OCI-LY1 (cell line): ENCODE results near the gene ACE2.

Experiments used
- H2AFZ ChIP-seq: fragments of 200-600 bp; sonication (generic), shearing (Covaris generic); 2 replicates; pipeline ENCODE4 v1.6.0; 2014; ENCODE audit warnings: antibody characterized with exemption, mild to moderate bottlenecking, low read length
- H3F3A ChIP-seq: fragments of 200-600 bp; sonication (generic), shearing (Covaris generic); 2 replicates; pipeline ENCODE4 v1.6.0; 2014; ENCODE audit warnings: mild to moderate bottlenecking, antibody characterized with exemption, low read length, moderate library complexity; ENCODE audit not compliant: insufficient read depth
- H3K27ac ChIP-seq: fragments of 200-600 bp; sonication (generic); 2 replicates; pipeline ENCODE4 v1.5.1; 2014; ENCODE audit warnings: low read length, mixed run types, mild to moderate bottlenecking, low read depth; ENCODE audit not compliant: poor library complexity, severe bottlenecking
- H3K27me3 ChIP-seq: fragments of 200-600 bp; sonication (generic); 2 replicates; pipeline ENCODE4 v1.6.0; 2014; ENCODE audit warnings: antibody characterized with exemption, mild to moderate bottlenecking, low read length, moderate library complexity; ENCODE audit not compliant: insufficient read depth
- H3K36me3 ChIP-seq: fragments of 200-600 bp; sonication (generic); 2 replicates; pipeline ENCODE4 v1.6.1; 2014; ENCODE audit warnings: mild to moderate bottlenecking, antibody characterized with exemption, low read length, moderate library complexity, mixed read lengths; ENCODE audit not compliant: insufficient read depth
- H3K4me1 ChIP-seq: fragments of 200-600 bp; sonication (generic); 2 replicates; pipeline ENCODE4 v1.5.1; 2014; ENCODE audit warnings: mild to moderate bottlenecking, low read length, moderate library complexity; ENCODE audit not compliant: insufficient read depth, severe bottlenecking
- H3K4me2 ChIP-seq: fragments of 200-600 bp; sonication (generic), shearing (Covaris generic); 2 replicates; pipeline ENCODE4 v1.6.1; 2014; ENCODE audit warnings: low read length
- H3K4me3 ChIP-seq: fragments of 200-600 bp; sonication (generic); 2 replicates; pipeline ENCODE4 v1.5.1; 2014; ENCODE audit warnings: low read length, low read depth, mild to moderate bottlenecking, mixed read lengths; ENCODE audit not compliant: poor library complexity, severe bottlenecking
- H3K79me2 ChIP-seq: fragments of 200-600 bp; shearing (Covaris generic); 2 replicates; pipeline ENCODE4 v1.6.1; 2016; ENCODE audit warnings: mixed run types, low read length, mixed read lengths; ENCODE audit not compliant: insufficient read depth
- H3K9ac ChIP-seq: fragments of 200-600 bp; sonication (generic), shearing (Covaris generic); 2 replicates; pipeline ENCODE4 v1.6.1; 2014; ENCODE audit warnings: mild to moderate bottlenecking, low read length, mixed read lengths
- H3K9me2 ChIP-seq: fragments of 200-600 bp; sonication (generic), shearing (Covaris generic); 2 replicates; pipeline ENCODE4 v1.6.1; 2014; ENCODE audit warnings: low read depth, mild to moderate bottlenecking, low read length, mixed read lengths
- H3K9me3 ChIP-seq: fragments of 200-600 bp; shearing (Covaris generic); 2 replicates; pipeline ENCODE4 v1.6.1; 2014; ENCODE audit warnings: low read length, mixed read lengths
- H4K20me1 ChIP-seq: fragments of 200-600 bp; sonication (generic), shearing (Covaris generic); 2 replicates; pipeline ENCODE4 v1.6.0; 2016; ENCODE audit warnings: mild to moderate bottlenecking, low read length; ENCODE audit not compliant: insufficient read depth
- EZH2 ChIP-seq: fragments of 200-600 bp; sonication (generic), shearing (Covaris generic); IDR thresholded peaks from 2 replicates; pipeline ENCODE4 v1.8.0; 2017; ENCODE audit warnings: borderline replicate concordance, mixed run types, mild to moderate bottlenecking, antibody characterized with exemption, low read length, moderate library complexity, mixed read lengths
- TF ChIP-seq, protein P1 (sequence below): fragments of 200-600 bp; sonication (generic), shearing (Covaris generic); IDR thresholded peaks from 2 replicates; pipeline ENCODE4 v1.5.1; 2017; ENCODE audit warnings: mild to moderate bottlenecking, antibody characterized with exemption, low read length, moderate library complexity, mixed read lengths

The ACE2 gene

DNA sequence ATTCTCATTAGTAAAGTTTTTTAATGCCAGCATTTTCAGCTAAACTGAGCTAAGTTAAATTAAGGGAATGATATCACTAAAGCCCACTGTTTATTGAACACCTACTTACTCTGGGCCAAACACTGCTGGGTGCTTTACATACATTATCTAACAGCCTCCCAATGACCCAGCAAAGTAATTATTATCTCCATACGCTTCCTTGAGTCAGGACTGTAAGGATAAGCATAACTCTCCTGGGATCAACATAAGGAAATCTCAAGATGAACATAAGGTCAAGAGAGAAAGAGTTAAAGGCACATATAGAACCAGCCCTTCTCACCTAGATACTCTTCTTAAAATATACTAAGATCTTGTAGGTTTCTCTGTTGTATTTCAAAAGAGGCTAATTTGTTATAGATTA, 86.5 kb downstream of the ACE2 start:
- Histone ChIP-seq H3K4me3 (no peak overlapping the region), H3K4me2 (no peak overlapping the region), H4K20me1 (no peaks in the 10 kb centered on the region), H3K9ac (no peak overlapping the region), H2AFZ (no peak overlapping the region), H3K36me3 (no peaks in the 10 kb centered on the region), H3K9me3 (no peaks in the 10 kb centered on the region), H3K79me2 (no peaks in the 10 kb centered on the region), H3K9me2 (no peaks in the 10 kb centered on the region), H3F3A (no peaks in the 10 kb centered on the region), H3K27me3 (no peaks in the 10 kb centered on the region), H3K27ac (no peak overlapping the region), H3K4me1 (no peaks in the 10 kb centered on the region)
- no peak for TF ChIP-seq EZH2
- TF ChIP-seq, protein P1, sequence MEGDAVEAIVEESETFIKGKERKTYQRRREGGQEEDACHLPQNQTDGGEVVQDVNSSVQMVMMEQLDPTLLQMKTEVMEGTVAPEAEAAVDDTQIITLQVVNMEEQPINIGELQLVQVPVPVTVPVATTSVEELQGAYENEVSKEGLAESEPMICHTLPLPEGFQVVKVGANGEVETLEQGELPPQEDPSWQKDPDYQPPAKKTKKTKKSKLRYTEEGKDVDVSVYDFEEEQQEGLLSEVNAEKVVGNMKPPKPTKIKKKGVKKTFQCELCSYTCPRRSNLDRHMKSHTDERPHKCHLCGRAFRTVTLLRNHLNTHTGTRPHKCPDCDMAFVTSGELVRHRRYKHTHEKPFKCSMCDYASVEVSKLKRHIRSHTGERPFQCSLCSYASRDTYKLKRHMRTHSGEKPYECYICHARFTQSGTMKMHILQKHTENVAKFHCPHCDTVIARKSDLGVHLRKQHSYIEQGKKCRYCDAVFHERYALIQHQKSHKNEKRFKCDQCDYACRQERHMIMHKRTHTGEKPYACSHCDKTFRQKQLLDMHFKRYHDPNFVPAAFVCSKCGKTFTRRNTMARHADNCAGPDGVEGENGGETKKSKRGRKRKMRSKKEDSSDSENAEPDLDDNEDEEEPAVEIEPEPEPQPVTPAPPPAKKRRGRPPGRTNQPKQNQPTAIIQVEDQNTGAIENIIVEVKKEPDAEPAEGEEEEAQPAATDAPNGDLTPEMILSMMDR: no peak

DNA sequence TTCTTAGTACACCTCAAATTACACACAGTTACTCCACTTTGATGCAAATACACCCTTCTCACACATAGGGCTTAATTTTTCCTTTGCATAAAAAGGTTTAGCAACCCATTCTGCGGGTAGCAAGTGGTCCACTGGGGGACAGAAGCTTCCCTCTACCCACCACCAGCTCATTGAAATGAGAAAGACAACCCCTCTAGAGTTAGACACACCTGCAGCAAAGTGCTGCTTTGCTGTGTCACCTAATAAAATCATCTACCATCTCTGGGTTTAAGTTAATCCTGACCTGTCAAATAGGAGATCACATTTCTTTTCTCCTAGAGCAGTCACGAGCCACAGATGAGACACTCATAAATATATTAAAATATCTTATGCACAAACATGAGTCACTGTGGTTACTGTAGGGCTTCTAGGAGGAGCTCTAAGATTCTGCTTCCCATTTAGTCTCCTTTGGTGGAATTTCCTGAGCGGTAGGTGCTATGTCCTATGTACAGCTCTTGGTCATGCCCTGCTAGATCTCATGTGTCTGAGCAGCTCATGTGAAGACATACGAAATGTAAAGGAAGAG, 88.3 kb downstream of the ACE2 start:
- no peaks in the 10 kb centered on the region for H3K9me2 ChIP-seq
- H3K4me2 ChIP-seq: no peak overlapping the region
- H4K20me1 ChIP-seq: no peaks in the 10 kb centered on the region
- no peaks in the 10 kb centered on the region for H3K27me3 ChIP-seq
- H3K36me3 ChIP-seq: no peaks in the 10 kb centered on the region
- H3F3A ChIP-seq: no peaks in the 10 kb centered on the region
- H3K9me3 ChIP-seq: no peaks in the 10 kb centered on the region
- H3K4me1 ChIP-seq: no peaks in the 10 kb centered on the region
- no peak overlapping the region for H3K27ac ChIP-seq
- H3K9ac ChIP-seq: no peak overlapping the region
- no peak overlapping the region for H2AFZ ChIP-seq
- no peak for TF ChIP-seq EZH2
- TF ChIP-seq, protein P1: no peak
- no peaks in the 10 kb centered on the region for H3K79me2 ChIP-seq
- no peak overlapping the region for H3K4me3 ChIP-seq

DNA sequence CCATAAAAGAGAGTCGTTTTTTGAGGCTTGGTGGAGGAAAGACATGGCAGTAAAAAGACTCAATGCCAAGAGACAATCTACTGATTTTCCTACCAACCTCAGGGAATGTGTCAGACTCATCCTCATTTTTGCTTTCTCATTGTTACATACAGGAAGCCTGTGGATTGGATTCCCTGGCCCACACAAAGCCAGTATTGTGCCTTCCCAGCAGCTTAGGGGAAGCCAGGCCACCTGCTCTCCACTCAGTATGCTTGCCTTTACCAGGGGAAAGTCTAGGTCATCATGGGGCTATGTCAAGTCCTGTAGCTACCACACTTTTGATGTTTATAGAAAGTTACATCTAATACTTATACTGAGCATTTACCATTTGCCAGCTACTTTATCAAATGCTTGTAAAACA, 89.2 kb downstream of the ACE2 start:
- H3K4me3 ChIP-seq: no peak overlapping the region
- no peaks in the 10 kb centered on the region for H3K4me1 ChIP-seq
- no peaks in the 10 kb centered on the region for H3F3A ChIP-seq
- H3K4me2 ChIP-seq: no peak overlapping the region
- H2AFZ ChIP-seq: no peak overlapping the region
- H3K9ac ChIP-seq: no peak overlapping the region
- H3K27me3 ChIP-seq: no peaks in the 10 kb centered on the region
- TF ChIP-seq, protein P1: no peak
- TF ChIP-seq EZH2: no peak
- H3K36me3 ChIP-seq: no peaks in the 10 kb centered on the region
- no peaks in the 10 kb centered on the region for H3K9me2 ChIP-seq
- H3K27ac ChIP-seq: no peak overlapping the region
- H3K79me2 ChIP-seq: no peaks in the 10 kb centered on the region
- no peaks in the 10 kb centered on the region for H3K9me3 ChIP-seq
- H4K20me1 ChIP-seq: no peaks in the 10 kb centered on the region
